ENCODE results near the gene KAT2B. TPM values are rescaled to one million over a fixed set of nuclear protein-coding genes. Genes with fewer than 3 reads are reported as not detected.
A peak's percentile ranks its signal among the peaks of the same experiment; 100 is the strongest.

The KAT2B gene
- total and polyA plus RNA-seq, 8 donors: 8.2 to 21.6 (median 14.9) TPM

DNA sequence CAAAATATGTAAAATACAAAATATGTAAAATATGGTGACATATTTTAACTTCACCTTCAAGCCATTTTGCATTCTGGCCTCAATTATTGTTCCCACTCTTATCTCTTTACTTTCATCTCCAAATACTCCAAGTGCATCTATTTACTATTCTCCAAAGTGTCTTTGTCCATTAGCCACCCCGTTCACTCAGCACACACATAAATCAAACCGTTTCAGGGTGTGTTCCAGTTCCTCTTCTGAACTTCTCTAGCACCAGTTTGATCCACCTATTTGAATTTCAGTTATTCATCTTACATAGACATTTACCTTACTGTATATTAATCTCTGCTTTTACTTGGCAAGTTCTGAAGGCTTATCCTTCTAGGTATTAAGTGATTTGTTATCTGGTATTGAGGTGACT, 100.6 kb downstream of the KAT2B start:
- peaks cover 0 to 14% (median 0%) of the 10 kb centered on the region in 3 donors for H3K36me3 ChIP-seq
- FAIRE-seq (no peak), ATAC-seq (no peak), DNase-seq (no peak)
- no peak overlapping the region for H3K4me3 ChIP-seq
- no peaks in the 10 kb centered on the region for H3K4me1 ChIP-seq
- intact Hi-C loops (cut with DNase I): no loop called here
- no peak overlapping the region for H3K27ac ChIP-seq
- no peaks in the 10 kb centered on the region for H3K9me3 ChIP-seq
- TF ChIP-seq, protein P1, sequence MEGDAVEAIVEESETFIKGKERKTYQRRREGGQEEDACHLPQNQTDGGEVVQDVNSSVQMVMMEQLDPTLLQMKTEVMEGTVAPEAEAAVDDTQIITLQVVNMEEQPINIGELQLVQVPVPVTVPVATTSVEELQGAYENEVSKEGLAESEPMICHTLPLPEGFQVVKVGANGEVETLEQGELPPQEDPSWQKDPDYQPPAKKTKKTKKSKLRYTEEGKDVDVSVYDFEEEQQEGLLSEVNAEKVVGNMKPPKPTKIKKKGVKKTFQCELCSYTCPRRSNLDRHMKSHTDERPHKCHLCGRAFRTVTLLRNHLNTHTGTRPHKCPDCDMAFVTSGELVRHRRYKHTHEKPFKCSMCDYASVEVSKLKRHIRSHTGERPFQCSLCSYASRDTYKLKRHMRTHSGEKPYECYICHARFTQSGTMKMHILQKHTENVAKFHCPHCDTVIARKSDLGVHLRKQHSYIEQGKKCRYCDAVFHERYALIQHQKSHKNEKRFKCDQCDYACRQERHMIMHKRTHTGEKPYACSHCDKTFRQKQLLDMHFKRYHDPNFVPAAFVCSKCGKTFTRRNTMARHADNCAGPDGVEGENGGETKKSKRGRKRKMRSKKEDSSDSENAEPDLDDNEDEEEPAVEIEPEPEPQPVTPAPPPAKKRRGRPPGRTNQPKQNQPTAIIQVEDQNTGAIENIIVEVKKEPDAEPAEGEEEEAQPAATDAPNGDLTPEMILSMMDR (IDR thresholded peaks at IDR 0.05): no peak
- H3K27me3 ChIP-seq: no peaks in the 10 kb centered on the region
- 75 to 79% methylated on average over 2 of the region's 2 CpGs for WGBS, 2 donors

DNA sequence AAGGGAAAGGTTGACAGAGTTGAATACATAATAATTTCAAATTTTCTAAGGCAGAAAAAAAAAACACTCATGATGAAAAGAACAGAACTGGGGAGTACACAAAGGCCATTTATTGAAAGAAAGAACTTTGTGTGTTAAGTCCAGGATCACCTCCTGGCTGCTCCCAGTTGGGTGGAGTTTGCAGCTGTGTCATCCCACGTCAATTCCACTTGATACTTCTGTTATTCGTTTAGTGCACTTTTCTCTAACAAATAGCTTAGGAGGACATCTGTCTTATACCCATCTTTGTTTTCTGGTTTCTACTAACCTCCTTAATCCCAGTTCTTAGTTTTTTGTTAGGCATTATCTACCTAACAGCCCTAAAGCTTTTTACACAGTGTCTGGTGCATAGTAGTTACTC, 101.1 kb downstream of the KAT2B start:
- WGBS, 2 donors: 58 to 60% methylated on average over 2 of the region's 2 CpGs

DNA sequence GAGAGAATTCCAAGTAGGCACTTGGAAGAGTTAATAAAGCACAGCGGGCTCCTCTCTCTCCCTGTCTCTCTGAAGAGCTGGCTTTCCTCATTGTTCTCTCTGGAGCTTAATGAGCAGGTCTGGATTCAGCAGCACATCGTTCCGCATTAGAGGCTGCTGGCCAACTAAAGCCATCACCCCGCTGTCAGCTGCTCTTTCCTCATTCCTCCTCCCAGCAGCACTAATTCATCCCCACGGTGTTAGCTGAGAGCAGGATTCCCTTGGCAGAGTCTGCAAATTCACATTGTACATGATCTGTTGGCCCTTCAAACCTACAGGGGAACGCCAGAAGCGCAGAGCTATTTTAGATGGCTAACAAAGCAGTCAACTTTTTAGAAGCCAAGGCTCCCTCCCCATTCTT, 101.6 kb downstream of the KAT2B start:
- H3K9me3 ChIP-seq: no peaks in the 10 kb centered on the region
- DNase-seq (no peak), ATAC-seq (peak in 3 of 4 donors; percentile 53 to 81 (median 61)), FAIRE-seq (no peak)
- TF ChIP-seq, protein P1 (IDR thresholded peaks at IDR 0.05): no peak
- intact Hi-C loops (cut with DNase I): no loop called here
- no peak overlapping the region for H3K4me3 ChIP-seq
- no peaks in the 10 kb centered on the region for H3K4me1 ChIP-seq
- 64 to 71% methylated on average over 7 of the region's 7 CpGs for WGBS, 2 donors
- no peaks in the 10 kb centered on the region for H3K27me3 ChIP-seq
- H3K36me3 ChIP-seq: peaks cover 0 to 14% (median 0%) of the 10 kb centered on the region in 3 donors
- no peak overlapping the region for H3K27ac ChIP-seq

More for the DNA sequence above, 101.1 kb downstream of the KAT2B start:
- no peak for FAIRE-seq
- Histone ChIP-seq H3K27ac (no peak overlapping the region), H3K36me3 (peaks cover 0 to 14% (median 0%) of the 10 kb centered on the region in 3 donors), H3K9me3 (no peaks in the 10 kb centered on the region), H3K4me1 (no peaks in the 10 kb centered on the region), H3K27me3 (no peaks in the 10 kb centered on the region), H3K4me3 (no peak overlapping the region)
- intact Hi-C loops (cut with DNase I): no loop called here
- ATAC-seq: no peak
- TF ChIP-seq, protein P1 (IDR thresholded peaks at IDR 0.05): no peak
- no peak for DNase-seq

DNA sequence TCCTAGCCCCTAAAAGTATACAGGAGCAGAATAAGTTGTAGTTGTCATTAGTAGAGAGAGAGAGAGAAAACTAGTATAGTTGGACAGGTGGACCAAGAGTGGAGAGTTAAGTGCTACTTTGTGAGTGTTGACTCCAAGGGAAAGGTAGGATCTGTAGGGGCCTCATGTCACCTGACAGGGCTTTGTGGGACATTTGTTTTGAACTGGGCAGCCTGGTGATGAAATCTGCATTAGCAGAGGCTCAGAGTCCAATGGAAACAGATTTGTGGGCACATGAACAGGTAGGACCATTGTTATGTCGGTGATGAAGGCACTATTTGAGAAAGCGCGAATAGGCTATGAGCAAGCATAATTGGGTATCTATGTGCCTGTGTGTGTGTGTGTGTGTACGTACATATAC, 102.3 kb downstream of the KAT2B start:
- no peak overlapping the region for H3K27ac ChIP-seq
- H3K36me3 ChIP-seq: peaks cover 0 to 14% (median 0%) of the 10 kb centered on the region in 3 donors
- no peak for FAIRE-seq
- no peaks in the 10 kb centered on the region for H3K27me3 ChIP-seq
- intact Hi-C loops (cut with DNase I): no loop called here
- no peak for ATAC-seq
- 99% methylated on average over 4 of the region's 4 CpGs for WGBS, 2 donors
- no peak overlapping the region for H3K4me3 ChIP-seq
- DNase-seq: no peak
- no peaks in the 10 kb centered on the region for H3K4me1 ChIP-seq
- no peaks in the 10 kb centered on the region for H3K9me3 ChIP-seq
- TF ChIP-seq, protein P1 (IDR thresholded peaks at IDR 0.05): no peak

DNA sequence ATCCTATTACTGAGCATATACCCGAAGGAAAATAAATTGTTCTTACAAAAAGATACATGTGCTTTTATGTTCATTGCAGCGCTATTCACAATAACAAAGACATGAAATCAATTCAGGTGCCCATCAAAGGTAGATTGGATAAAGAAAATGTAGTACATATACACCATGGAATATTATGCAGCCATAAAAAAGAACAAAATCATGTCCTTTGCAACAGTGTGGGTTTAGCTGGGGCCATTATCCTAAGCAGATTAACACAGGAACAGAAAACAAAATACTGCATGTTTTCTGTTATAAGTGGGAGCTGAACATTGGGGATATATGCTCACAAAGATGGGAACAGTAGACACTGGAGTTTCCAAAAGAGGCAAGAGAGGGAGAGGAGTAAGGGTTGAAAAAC, 103.3 kb downstream of the KAT2B start:
- Histone ChIP-seq H3K36me3 (peaks cover 0 to 16% (median 0%) of the 10 kb centered on the region in 3 donors), H3K4me3 (no peak overlapping the region), H3K9me3 (no peaks in the 10 kb centered on the region), H3K4me1 (no peaks in the 10 kb centered on the region), H3K27me3 (no peaks in the 10 kb centered on the region), H3K27ac (no peak overlapping the region)
- intact Hi-C loops (cut with DNase I): no loop called here
- DNase-seq: no peak
- WGBS, 2 donors: 98% methylated on average over 2 of the region's 2 CpGs
- TF ChIP-seq, protein P1 (IDR thresholded peaks at IDR 0.05): no peak
- FAIRE-seq: no peak
- no peak for ATAC-seq
